ENCODE results near the gene PPP2R1B.

DNA sequence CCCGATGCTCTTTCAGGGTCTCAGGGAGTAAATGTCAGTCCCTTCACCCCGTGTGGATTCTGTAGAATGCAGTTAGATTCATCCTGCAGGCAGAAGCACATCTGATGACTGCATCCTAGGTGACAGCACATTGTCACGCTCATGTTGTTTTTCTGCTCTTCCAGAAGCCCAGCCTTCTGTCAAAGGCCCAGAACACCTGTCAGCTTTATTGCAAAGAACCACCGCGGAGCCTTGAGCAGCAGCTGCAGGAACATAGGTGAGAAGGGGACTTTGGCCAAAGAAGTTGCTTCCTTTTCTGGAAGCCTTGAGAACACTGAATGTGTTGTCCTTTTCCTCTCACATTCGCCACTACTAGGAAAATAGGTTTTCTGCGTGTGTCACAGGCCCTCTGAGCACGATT is 43.7 kb downstream of the PPP2R1B start:
- TF ChIP-seq, protein P1, sequence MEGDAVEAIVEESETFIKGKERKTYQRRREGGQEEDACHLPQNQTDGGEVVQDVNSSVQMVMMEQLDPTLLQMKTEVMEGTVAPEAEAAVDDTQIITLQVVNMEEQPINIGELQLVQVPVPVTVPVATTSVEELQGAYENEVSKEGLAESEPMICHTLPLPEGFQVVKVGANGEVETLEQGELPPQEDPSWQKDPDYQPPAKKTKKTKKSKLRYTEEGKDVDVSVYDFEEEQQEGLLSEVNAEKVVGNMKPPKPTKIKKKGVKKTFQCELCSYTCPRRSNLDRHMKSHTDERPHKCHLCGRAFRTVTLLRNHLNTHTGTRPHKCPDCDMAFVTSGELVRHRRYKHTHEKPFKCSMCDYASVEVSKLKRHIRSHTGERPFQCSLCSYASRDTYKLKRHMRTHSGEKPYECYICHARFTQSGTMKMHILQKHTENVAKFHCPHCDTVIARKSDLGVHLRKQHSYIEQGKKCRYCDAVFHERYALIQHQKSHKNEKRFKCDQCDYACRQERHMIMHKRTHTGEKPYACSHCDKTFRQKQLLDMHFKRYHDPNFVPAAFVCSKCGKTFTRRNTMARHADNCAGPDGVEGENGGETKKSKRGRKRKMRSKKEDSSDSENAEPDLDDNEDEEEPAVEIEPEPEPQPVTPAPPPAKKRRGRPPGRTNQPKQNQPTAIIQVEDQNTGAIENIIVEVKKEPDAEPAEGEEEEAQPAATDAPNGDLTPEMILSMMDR (IDR thresholded peaks at IDR 0.05): no peak
- TF ChIP-seq EZH2 (IDR thresholded peaks at IDR 0.05; ENCODE audit: borderline replicate concordance, insufficient read depth, low read depth, low read length, poor library complexity, severe bottlenecking): no peak
